GM19193 (cell line): ENCODE results near the gene GATAD2B.
A peak's percentile ranks its signal among the peaks of the same experiment; 100 is the strongest.

ENCODE experiments used
- POLR2A ChIP-seq: IDR thresholded peaks from 4 replicates; pipeline ENCODE4 v1.6.1; 2011; ENCODE audit not compliant: insufficient read depth, insufficient read length; ENCODE audit errors: extremely low read depth

GATAD2B gene

GRCh38 chr1:153958111-153958960 lies 35.6 kb upstream of the GATAD2B start, which contains the start of gene CRTC2:
CRTC2 (minus strand) TSS chr1:153958612; CDS start chr1:153958497, 115 bp downstream.
- peak; percentile 69 for TF ChIP-seq POLR2A

GRCh38 chr1:153957744-153958110 lies 35.0 kb upstream of the GATAD2B start:
- peak; percentile 60 for TF ChIP-seq POLR2A

- no peak for TF ChIP-seq POLR2A
Observed at GRCh38 chr1:153956997-153957715, 34.4 kb upstream of the GATAD2B start.

- TF ChIP-seq POLR2A: no peak
Observed at GRCh38 chr1:153954826-153955225, 32.1 kb upstream of the GATAD2B start.

GRCh38 chr1:153953859-153954365 lies 31.1 kb upstream of the GATAD2B start:
- no peak for TF ChIP-seq POLR2A

- no peak for TF ChIP-seq POLR2A
Observed at GRCh38 chr1:153951801-153952200, 29.0 kb upstream of the GATAD2B start.

GRCh38 chr1:153951183-153951582 lies 28.4 kb upstream of the GATAD2B start:
- TF ChIP-seq POLR2A: no peak

- peak; percentile 54 for TF ChIP-seq POLR2A
Observed at GRCh38 chr1:153946622-153947241, 24.0 kb upstream of the GATAD2B start, which contains the start of gene DENND4B. DENND4B (minus strand) TSS chr1:153946718; CDS start chr1:153944374, 2,344 bp downstream.

- peak; percentile 60 for TF ChIP-seq POLR2A
Observed at GRCh38 chr1:153945795-153946621, 23.2 kb upstream of the GATAD2B start.

GRCh38 chr1:153945131-153945794 lies 22.5 kb upstream of the GATAD2B start:
- TF ChIP-seq POLR2A: peak; percentile 65

GRCh38 chr1:153944827-153945117 lies 22.0 kb upstream of the GATAD2B start:
- no peak for TF ChIP-seq POLR2A

GRCh38 chr1:153944005-153944826 lies 21.4 kb upstream of the GATAD2B start:
- no peak for TF ChIP-seq POLR2A
